ENCODE measurements around the gene RXFP1. TPM values are rescaled to one million over a fixed set of nuclear protein-coding genes. Genes with fewer than 3 reads are reported as not detected.

Gene RXFP1
- polyA plus RNA-seq, 1 donor, result 0.18 TPM

GRCh38 chr4:158671915-158672806 is 150.5 kb downstream of the RXFP1 start, which contains the start of gene ETFDH:
ETFDH (plus strand) TSS chr4:158672296; CDS start chr4:158672457, 161 bp downstream.
- peak; percentile 97 for DNase-seq (ENCODE audit: low read depth)

- DNase-seq (ENCODE audit: low read depth), result no peak
These were observed 152.0 kb downstream of the RXFP1 start for GRCh38 chr4:158673633-158674032.

- DNase-seq (ENCODE audit: low read depth), result no peak
These were observed 154.4 kb downstream of the RXFP1 start for GRCh38 chr4:158676076-158676475.

DNA sequence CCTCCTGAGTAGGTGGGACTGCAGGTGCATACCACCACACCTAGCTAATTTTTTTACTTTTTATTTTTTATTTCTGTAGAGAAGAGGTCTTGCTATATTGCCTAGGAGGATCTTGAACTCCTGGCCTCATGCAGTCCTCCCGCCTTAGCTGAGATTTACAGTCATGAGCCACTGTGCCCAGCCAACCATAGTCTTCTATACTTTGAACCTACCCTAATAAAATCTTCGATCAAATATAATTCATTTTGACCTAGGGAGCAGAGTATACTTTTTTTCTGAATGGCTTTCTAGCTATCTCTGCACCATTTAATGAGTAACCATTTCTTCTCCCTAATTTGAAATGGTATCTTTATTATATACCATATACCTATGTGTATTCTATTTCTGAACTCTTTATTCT is 157.1 kb downstream of the RXFP1 start:
- DNase-seq (ENCODE audit: low read depth), result no peak

DNA sequence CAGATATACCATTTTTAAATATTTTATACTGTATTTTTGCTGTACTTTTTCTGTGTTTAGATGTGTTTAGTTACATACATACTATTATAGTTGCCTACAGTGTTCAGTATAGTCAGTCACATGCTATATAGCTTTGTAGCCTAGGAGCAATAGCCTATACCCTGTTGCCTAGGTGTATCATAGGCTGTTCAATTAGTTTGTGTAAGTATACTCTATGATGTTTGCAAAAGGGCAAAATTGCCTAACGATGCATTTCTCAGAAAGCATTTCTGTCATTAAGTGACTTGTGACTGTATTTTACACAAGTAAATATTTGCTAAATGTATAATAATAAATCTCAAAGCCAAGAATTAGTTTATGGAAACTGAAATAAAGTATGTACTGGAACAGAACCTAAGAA is 159.9 kb downstream of the RXFP1 start:
- DNase-seq (ENCODE audit: low read depth), result no peak

- no peak for DNase-seq (ENCODE audit: low read depth)
These were observed 160.4 kb downstream of the RXFP1 start for GRCh38 chr4:158682066-158682465.

DNA sequence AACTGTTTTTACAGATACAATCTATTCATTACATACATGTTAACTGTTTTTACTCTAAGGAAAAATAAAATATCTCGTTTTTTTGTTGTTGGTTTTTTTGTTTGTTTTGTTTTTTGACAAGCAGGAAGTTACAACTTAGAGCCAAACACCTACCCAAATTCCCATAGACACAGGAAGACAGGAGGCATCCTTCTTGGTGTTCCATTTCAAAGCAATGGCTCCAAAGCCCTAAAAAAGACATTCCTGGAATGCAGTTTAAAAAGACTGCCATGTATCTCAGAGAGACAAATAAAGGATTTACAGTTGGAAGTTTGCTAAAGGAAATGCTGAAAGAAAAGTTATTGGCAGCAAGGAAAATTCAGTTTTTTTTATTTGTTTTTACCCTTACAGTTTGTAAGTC is 167.1 kb downstream of the RXFP1 start:
- DNase-seq (ENCODE audit: low read depth), result no peak

Other genes starting within 250 kb of the RXFP1 start
- 15.5 TPM for gene C4orf46, start 150.0 kb downstream of the RXFP1 start, polyA plus RNA-seq (ENCODE audit: insufficient read length)
- gene ETFDH, start 150.4 kb downstream of the RXFP1 start, polyA plus RNA-seq (ENCODE audit: insufficient read length), result 21.5 TPM
- gene PPID, start 201.5 kb downstream of the RXFP1 start, polyA plus RNA-seq (ENCODE audit: insufficient read length), result 43.6 TPM
- gene FNIP2, start 247.1 kb downstream of the RXFP1 start, polyA plus RNA-seq (ENCODE audit: insufficient read length), result 12.2 TPM